GM12892 (cell line): Measurements from ENCODE around the gene DHX32.

Experiments used
- POLR2A ChIP-seq: IDR thresholded peaks from 2 replicates; pipeline ENCODE4 v1.6.1; 2011; ENCODE audit warnings: low read depth, low read length, control low read depth
- POLR2AphosphoS5 ChIP-seq: IDR thresholded peaks from 2 replicates; pipeline ENCODE4 v1.6.1; 2011; ENCODE audit warnings: low read depth, low read length, control low read depth
- TAF1 ChIP-seq: IDR thresholded peaks from 2 replicates; pipeline ENCODE4 v1.6.1; 2011; ENCODE audit warnings: low read depth, mild to moderate bottlenecking, control low read depth, low read length, borderline replicate concordance

DNA sequence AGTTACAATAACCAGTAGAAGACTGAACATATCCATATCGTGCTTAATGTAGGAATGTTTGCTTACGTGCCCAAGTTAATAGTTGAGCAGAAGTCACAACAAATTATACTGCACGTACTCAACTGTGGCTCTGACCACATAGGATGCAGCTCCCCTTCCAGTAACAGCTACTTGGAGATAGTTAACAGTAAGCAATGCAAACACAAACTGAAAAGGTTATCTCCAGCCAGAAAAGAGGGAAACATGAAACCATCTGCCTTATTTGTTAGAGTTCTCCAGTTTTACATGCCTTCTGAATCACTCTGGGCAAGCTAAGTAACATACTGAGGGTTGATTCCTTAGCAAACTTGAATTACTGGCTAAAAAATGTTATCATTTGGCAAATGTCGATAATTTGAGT, 9.8 kb downstream of the DHX32 start:
- TF ChIP-seq POLR2A (no peak), POLR2AphosphoS5 (no peak), TAF1 (no peak)
